ENCODE data around the gene EIPR1.
A peak's percentile ranks its signal among the peaks of the same experiment; 100 is the strongest.
"Not testable (repeated sequence)": the region's sequence is repeated elsewhere in the genome, so short reads cannot be mapped to it uniquely, and the experiment has no call there.

Gene EIPR1

DNA sequence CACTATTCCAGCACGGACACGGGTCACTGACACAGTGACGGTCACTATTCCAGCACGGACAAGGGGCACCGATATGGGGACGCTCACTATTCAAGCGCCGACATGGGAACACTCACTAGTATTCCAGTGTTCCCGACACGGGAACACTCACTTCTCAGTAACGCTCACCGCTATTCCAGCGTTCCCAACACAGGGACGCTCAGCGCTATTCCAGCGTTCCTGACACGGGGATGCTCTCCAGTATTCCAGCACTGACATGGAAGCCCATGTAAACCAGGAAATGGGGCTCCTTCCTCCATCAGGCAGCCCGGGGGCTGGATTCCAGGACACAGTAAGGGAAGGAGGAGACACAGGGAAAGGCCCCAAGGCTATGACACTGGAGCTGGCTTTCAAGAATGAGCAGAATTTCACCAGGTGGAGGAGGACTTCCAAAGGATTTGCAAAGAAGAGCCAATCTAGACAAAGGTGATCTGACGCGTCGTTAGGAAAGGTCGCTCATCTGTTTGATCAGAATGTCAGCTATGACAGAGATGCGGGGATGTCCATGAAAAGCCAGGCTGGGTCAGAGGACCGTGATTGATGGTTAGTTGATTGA, 196.1 kb downstream of the EIPR1 start:
- DNase-seq, result no peak

DNA sequence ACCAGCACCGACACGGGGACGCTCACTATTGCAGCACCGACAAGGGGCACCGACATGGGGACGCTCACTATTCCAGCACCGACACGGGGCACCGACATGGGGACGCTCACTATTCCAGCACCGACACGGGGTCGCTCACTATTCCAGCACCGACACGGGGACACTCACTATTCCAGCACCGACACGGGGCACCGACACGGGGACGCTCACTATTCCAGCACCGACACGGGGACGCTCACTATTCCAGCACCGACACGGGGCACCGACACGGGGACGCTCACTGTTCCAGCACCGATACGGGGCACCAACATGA, 196.8 kb downstream of the EIPR1 start:
- not testable (repeated sequence) for DNase-seq

DNA sequence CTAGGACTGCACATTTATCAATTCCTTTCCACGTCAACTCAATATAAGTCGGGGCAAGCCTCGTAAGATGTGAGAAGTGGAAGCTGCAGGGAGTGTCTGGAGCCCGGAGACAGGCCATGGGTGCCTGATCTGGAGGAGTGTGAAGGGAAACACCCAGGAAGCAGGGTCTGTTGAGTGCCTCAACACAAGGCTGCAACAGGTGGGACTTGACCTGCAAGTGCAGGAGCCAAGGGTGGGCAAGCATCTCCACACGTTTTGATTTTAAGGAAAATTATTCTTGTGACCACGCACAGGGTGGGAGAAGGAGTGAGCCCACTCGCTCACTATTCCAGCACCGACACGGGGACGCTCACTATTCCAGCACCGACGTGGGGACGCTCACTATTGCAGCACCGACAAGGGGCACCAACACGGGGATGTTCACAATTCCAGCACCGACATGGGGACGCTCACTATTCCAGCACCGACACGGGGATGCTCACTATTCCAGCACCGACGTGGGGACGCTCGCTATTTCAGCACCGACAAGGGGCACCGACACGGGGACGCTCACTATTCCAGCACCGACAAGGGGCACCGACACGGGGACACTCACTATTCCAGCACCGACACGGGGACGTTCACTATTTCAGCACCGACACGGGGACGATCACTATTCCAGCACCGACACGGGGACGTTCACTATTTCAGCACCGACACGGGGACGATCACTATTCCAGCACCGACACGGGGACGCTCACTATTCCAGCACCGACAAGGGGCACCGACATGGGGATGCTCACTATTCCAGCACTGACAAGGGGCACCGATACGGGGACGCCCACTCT, 197.3 kb downstream of the EIPR1 start:
- no peak for DNase-seq

DNA sequence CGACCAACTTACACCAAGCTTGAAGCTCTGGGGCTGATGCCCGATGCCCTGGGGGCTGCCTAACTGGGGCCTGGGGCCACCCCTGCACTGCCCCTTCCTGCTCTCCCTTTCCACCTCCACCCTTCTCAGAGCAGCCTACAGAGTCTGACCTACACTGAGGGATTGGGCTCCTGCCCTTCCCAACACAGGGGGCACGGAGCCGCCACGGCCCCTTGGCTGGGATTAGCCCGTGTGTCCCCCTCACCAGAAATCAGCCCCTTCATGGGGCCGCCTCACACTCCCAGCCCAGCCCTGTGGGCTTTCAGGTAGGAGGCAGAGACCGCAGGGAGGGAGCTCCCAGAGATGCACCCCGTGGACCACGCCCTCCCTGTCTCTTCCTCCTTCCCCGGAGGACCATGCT, 198.0 kb downstream of the EIPR1 start:
- DNase-seq, result no peak

DNA sequence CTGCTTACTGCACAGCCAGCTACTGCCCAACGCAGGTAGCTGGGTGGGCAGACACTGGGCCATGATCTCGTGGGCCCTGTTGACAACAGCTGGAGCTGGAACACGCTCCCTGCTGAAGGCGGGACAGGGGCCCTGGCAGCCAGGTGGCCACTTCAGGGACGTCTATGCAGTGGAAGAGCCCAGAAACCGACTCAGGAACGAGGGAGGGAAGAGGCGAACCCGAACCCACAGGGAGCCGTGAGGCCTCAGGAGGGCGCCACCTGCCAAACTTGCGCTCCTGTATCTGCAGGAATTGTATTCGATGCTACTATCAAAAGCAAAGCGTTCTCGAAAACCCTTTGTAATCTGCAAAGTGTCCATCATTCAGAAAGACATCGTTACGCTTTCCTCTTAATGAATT, 198.4 kb downstream of the EIPR1 start:
- peak in 3 of 56 donors; percentile 13 to 36 (median 35) for DNase-seq

DNA sequence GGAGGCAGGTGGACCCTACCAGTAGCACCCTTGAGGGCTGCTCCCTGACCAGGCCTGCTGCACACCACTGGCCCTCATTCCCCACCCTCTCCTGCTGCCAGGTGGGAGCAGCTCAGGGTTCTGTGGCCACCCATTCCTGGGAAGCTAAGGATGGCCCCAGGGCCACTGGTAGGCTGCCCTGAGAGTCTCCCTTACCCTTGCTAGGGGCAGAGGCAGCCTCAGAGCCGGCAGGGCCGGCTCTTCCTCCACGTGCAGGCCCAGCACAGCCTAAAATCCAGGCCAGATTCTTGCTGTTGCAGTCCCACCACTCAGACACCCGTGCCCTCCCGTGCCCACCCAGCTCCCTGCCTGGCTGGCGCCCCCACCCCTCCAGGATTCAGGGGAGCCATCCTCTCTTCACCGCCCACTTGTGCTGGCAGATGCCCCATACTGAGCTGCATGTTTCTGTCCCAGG, 199.0 kb downstream of the EIPR1 start:
- DNase-seq, result no peak

DNA sequence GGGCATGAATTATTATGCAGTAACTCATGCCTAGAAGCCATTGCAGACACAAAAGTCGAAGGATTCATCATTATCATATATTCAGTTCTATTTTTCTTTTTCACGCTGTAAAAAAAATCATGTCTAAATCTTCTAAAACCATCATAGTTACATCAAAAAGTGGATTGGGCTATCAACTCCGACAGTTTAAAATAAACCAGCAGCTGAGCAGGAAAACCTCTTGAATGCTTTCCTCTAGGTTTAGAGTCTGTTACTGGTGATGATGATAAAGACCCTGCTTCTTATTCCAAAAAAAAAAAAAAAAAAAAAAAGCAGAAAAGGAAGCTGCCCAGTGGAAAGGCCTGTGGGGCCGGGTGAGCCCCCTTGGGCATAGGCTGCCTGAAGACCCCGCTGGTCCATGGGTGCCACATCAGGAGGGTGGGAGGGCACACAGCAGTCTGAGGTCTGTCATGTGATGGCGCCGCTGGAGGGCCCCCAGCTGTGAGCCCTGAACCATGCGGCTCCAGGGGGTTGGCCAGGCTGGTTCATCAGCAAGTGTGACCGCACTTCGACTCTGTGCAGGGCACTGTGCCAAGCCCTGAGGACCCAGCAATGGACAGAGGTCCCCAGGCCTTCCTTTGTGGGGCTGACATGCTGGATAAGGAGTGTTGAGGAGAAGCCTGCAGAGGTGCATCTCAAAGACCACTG, 199.6 kb downstream of the EIPR1 start:
- no peak for DNase-seq

DNA sequence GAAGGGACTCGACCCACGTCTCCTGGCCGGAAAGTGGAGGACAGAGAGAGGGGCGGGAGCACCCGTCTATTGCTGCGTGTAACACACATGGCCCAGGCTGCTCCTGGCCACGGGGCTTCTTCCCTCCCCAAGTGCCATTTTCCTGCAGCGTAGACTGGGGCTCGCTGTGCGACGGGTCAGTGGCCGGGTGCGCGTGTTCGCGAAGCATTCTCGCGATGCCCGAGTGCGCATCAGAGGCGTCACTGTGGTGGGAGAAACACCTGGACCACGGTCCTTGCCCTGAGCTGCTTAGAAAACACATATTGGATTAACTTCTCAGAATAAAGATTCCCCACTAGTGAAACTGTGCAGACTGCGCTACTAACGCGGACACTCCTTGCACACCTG, 200.8 kb downstream of the EIPR1 start:
- no peak for DNase-seq

DNA sequence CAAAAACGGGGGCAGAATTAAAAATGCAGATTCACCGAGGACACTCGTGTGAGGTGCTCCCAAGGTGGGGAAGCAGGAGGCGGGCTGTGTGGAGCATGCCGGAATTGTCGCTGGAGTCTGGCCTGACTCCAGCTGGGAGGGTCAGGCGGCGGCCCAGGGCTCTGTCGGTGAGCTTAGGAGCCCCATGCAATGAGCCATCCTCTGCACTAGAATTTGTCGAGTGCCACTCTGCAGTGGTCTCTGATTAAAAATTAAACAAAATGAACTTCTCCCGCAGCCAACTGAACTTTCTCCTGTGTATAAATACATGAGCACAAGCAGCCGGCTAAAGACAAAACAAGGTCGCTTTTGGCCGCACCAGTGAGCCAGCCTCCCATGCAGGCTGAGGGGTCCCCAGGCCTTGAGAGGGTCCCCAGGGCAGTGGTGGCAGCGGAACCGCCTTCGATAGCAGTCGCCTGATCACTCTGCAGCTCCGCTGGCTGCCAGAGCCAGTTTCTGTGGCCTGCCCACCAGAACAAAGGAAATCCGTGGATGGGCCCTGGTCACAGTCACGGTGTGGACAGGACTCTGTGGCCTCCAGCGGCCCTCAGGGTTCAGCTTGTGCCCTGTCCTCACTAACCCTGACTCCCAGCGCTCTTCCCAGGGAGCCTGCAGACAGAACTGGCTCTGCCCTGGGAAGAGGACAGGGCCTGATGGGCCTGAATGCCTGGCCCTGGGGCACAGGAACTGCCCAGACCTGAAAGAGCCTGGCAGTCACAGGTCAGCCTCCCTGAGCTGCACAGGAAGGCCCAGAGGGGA, 201.3 kb downstream of the EIPR1 start:
- no peak for DNase-seq

DNA sequence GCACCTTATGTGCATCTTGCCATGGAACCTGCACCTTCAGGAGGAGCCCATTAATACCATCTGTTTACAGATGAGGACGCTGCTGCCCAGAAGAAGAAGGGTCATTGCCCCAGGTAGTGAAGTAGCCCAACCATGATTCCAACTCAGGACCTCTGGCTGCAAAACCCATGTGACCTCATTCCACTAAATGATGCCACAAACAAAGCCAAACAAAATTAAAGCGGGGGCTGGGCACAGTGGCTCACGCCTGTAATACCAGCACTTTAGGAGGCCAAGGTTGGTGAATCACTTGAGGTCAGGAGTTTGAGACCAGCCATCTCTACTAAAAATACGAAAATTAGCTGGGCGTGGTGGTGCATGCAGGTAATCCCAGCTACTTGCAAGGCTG, 202.1 kb downstream of the EIPR1 start:
- DNase-seq, result no peak

DNA sequence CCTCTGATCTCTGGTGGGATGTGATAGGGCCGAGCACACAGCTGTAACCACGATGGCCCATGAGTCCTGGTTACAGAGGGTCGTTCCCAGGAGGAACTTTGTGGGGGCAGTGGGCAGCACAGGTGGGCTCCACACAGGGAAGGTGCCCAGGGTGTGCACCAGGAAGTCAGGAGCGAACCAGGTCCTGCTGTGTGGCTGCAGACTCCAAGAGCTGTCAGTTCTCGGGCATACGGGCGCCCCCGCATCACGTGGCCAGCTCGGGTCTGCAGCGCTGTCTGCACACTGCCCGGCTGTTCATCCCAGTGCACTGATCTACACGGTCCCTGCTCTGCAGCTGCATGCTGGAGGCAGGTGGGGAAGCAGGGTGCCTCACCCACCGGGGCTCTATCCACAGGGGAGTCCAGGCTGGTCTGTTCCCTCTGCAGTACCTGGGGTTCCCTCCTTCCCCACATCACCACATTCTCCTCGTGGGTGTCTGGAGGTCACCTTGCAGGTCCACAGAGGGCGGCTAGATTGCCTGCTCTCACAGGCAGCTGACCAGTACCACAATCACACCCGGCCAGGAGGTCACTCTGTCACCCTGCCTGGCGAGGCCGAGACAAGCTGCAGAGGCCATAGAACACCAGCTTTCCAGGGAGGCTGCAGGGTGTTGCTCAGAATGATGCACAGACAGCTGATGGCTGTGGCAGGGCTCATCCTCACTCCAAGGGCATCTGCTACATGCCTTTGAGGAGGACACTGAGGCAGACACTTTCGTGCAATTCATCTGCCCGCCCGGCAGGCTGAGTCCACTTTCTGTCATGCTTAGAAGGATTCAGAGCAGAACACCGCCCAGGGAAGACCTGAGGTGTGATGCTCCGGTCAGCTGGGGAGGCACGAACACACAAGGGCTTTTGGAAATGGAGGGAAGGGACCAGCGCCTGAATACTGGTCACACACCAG, 202.7 kb downstream of the EIPR1 start:
- no peak for DNase-seq

DNA sequence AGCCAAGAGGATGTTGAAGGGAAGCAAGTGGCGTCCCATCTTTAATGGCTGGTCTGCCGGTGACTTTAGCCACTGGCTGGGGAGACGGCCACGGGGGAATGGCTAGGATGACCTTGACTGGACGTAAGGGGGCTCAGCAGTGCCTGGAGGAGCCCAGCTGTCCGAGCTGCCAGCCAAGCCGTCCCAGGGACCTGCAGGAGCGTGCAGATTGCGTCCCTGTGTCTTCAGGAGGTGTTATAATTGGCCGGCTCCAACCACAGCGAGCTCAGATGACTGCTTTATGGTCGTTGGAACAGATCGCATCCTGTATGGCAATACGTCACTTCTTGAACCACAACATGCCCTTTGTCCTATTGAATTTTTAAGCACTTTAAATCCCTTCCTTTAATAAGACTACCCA, 204.6 kb downstream of the EIPR1 start:
- DNase-seq, result no peak

DNA sequence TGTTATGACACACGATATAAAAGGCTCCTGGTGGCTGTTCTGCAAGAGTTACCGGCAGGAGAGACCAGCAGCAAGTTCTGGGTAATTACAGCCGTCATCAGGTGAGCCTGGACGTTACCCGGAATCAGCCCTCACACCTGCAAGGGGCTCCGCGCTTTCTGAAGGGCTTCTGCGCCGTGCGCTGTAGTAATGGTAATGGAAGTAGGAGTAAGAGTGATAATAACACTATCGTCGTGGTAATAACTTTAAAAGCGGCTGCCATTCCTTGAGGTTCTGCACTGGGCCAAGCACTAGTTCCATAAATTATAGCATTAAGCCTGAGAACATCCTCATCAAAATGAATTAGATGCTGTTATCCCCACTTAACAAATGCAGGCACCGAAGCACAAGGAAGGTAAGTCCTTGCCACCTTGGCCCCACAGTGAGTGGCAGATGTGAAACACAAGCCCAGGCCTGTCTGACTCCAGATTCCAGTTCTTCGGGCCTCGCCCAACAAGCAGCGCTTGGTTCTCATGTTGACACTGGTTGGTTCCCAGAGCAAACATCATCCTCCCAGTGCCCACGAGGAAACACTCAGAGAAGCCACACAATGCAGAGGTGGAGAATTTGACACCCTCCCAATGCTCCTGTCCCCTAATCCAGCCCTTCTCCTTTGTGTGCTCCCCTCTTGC, 205.2 kb downstream of the EIPR1 start:
- DNase-seq, result no peak

DNA sequence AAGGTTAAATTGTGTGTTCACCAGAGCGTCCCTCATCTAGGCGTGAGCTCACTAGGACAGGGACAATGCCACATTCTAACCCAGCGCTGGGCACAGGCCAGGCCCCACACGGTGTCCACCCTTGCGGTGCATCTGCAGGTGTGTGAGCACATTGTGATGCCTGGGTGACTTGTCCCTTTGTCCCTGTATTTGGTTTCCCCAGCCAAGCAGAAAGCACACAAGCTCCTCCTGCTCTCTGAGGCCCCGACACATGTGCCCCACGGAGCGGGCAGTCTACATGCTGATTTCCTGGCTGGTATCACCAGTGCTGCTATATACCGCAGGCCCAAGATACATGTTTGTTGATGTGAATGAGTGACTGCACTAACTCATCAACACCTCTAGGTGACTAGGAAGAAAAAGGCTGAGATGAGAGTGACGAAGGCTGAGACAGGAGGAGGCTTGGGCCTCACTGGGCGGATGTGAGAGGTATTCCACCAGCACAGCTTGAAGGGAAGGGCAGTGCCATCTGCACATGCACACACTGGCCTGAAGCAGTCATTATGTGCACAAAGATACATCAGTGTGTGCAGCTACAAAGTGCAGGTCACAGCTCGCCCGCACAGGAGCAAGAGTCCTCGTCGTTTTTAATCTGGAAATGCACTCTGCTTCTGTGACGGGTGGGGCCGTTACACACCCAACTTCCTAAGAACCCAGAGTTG, 205.9 kb downstream of the EIPR1 start:
- DNase-seq, result no peak

DNA sequence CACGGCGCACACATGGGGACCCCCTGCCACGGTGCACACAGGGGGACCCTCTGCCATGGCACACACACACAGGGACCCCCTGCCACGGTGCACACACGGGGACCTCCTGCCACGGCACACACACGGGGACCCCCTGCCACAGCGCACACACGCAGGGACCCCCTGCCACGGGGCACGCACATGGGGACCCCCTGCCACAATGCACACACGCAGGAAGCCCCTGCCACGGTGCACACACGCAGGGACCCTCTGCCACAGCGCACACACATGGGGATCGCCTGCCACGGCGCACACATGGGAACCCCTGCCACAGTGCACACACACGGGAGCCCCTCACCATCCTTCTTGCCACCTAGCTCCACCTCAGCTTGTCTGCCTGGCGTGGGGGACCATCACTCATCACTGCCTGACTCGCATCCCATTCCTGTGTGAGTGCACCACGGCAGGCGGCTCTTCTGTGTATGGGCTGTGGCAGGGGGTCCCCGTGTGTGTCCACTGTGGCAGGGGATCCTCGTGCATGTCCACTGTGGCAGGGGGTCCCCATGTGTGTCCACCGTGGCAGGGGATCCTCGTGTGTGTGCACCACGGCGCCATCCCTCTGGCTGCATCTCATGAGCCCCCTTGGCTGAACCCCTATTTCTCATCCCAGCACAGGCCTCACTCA, 206.7 kb downstream of the EIPR1 start:
- DNase-seq, result no peak

DNA sequence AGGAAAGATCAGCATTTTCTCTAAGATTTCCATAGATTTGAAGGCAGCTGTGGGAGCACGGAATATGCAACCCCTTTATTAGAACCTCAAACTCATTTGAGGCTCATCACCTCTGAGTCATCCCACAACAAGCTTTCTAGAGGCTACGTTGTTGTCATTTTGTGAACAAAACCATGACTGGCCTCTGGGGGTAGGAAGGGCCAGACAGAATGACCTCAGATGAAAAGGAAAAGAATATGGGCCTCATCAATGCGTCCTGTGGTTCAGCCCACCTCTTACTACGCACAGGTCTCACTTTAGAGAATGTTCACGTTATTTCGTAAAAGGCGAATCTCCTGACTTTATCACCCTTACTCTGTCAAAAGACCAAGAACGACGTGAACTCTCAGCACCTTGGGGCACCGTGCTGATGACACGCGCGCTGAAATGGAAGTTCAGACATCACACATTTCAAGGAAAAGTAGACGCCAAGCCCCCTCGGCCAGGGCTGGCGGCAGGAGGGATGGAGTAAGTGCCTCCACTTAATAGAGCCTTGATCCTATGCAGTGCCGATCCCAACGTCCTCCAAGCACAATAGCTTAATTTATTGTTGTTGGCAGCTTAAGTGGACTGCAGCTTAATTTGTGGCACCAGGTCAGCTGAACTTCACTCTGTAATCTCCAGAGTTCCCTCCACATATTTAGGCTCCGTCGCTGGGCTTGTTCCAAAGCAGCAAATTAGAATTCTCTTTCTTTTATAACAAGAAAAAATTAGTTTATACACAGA, 208.3 kb downstream of the EIPR1 start:
- DNase-seq, result no peak

DNA sequence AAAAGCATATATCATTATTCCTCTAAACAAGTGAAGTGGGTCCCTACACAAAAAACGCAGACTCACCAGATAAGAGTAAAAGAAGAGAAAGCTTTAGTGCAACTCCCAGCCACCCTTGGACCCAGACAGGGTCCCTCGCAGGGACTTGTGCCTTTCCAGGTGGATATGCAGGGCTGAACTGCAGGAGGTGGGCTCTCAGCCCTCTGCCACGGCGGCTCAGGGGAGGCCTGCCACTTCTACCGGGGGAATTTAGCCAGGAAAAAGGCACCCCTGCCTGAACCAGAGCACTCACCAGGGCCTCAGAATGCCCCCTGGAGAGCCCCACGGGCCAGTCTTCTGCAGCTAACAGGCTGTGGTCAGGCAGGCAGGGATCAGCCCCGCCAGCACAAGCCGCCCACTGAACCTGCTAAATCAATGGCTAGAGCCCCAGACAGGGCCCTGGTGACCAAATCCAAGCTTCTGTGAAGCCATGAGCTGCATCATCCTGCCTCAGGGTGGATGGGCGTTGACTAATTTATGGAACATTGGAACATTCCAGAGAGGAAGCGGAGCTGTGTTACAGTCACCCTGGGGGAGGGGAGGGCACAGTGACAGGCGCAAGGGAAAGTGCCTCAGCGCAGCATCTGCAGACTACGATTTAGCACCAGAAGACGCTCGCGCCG, 209.3 kb downstream of the EIPR1 start:
- DNase-seq, result no peak

DNA sequence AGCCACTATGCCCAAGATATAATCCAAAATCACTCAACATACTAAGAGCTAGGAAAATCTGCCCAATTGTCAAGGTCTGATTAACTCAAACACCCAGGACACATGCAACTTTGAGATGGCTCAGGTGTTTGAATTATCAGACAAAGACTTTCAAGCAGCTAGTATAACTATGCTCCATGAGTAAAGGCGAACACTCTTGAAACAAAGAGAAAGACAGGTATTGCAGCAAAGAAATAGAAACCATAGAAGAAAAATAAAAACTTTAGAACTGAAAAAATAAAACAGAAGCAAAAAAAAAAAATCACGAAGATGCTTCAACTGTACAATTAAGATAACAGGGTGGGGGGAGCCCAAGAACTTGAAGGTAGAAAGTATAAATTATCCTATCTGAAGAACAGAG, 214.2 kb downstream of the EIPR1 start:
- DNase-seq, result no peak
